ENCODE results near the gene DGKG. TPM values are rescaled to one million over a fixed set of nuclear protein-coding genes. Genes with fewer than 3 reads are reported as not detected.
A peak's percentile ranks its signal among the peaks of the same experiment; 100 is the strongest.

The DGKG gene
- total and polyA plus RNA-seq, 2 of the 8 experiments (the other 6 are each of a cell fraction or from before 2014, with no cell fraction given) = 0.30 to 0.48 TPM

DNA sequence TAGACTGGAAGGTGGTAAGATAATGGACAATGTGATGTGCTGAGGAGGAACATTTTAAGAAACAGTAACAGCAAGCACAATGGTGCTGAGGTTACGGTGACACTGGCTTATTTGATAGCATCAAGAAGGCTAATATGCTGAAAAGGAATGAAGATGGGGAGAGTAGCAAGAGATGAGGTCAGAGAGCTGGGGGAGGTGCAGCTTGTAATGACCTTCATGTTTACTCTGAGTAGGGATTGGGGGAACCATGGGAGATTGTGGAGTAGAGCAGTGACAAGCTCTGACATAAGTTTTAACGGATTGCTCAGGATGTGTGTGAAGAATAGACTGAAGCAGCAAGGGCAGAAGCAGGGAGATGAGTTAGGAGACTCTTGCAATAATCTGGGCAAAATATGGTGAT lies 56.7 kb downstream of the DGKG start:
- no peaks in the 10 kb centered on the region for H3K23me2 ChIP-seq (ENCODE audit: low read depth, low read length)
- H4K91ac ChIP-seq (replicated peaks; ENCODE audit: insufficient read length, low read length) = no peak overlapping the region
- peaks cover 0 to 4% (median 0%) of the 10 kb centered on the region in 4 experiments; a peak in 1 of 7 replicates for H3K27me3 ChIP-seq (replicated peaks in 1 of 4; ENCODE audit: control insufficient read depth in 3 of 4, extremely low read depth in 1 of 4, insufficient read depth in 3 of 4, low read length in 3 of 4)
- no peak overlapping the region for H3K4me3 ChIP-seq (ENCODE audit: extremely low read depth in 1 of 4, insufficient read depth in 2 of 4, low read depth in 3 of 4, low read length in 4 of 4)
- no peak overlapping the region for H2AK5ac ChIP-seq (ENCODE audit: low read depth, low read length)
- H3K79me2 ChIP-seq (ENCODE audit: control insufficient read depth in 1 of 2, insufficient read depth in 2 of 2, low read length in 2 of 2) = no peaks in the 10 kb centered on the region
- DNase-seq (ENCODE audit: low read depth in 1 of 2, low spot score in 2 of 2) = no peak
- H3K27ac ChIP-seq (ENCODE audit: low read depth, low read length) = no peak overlapping the region
- no peak overlapping the region for H3K4me2 ChIP-seq (ENCODE audit: insufficient read depth in 1 of 2, low read depth in 2 of 2, low read length in 2 of 2)
- no peaks in the 10 kb centered on the region for H3K79me1 ChIP-seq (ENCODE audit: low read depth, low read length)
- no peaks in the 10 kb centered on the region for H3K36me3 ChIP-seq (ENCODE audit: control insufficient read depth in 2 of 4, insufficient read depth in 4 of 4, low read length in 3 of 4)
- no peak overlapping the region for H3K9ac ChIP-seq (replicated peaks in 1 of 4; ENCODE audit: extremely low read depth in 1 of 4, low read depth in 3 of 4, low read length in 3 of 4)
- no peak overlapping the region for H3K18ac ChIP-seq (ENCODE audit: extremely low read depth, low read length)
- no peak overlapping the region for H3K23ac ChIP-seq (ENCODE audit: insufficient read length)
- no peak overlapping the region for H3K56ac ChIP-seq (replicated peaks; ENCODE audit: insufficient read length, low read depth, low read length)
- no peak overlapping the region for H2BK120ac ChIP-seq (replicated peaks; ENCODE audit: low read depth, low read length)
- FAIRE-seq = no peak
- no peak overlapping the region for H3K4ac ChIP-seq (replicated peaks; ENCODE audit: insufficient read length, low read depth, low read length)
- H2BK15ac ChIP-seq (ENCODE audit: low read length) = no peak overlapping the region; the same call in 1 of the 2 replicates
- WGBS, 2 experiments (ENCODE audit: extremely low coverage in 1 of 2, insufficient coverage in 1 of 2, insufficient read length in 1 of 2, insufficient replicate concordance in 2 of 2, low coverage in 1 of 2, low lambda C conversion rate in 2 of 2, missing lambda C conversion rate in 1 of 2) = 77% methylated on average over 2 of the region's 2 CpGs; no CpG with 5 or more reads in 1 of the 2 experiments
- H3K9me3 ChIP-seq (ENCODE audit: insufficient read depth in 2 of 2, low read depth in 1 of 2, low read length in 1 of 2) = no peaks in the 10 kb centered on the region
- CTCF ChIA-PET (ENCODE audit: partially characterized antibody) = no interaction called here
- H3K4me1 ChIP-seq (replicated peaks in 1 of 4; ENCODE audit: control insufficient read depth in 3 of 4, insufficient read depth in 4 of 4, low read length in 3 of 4) = peaks cover 0 to 9% (median 7%) of the 10 kb centered on the region in 4 experiments; a peak in 4 of 7 replicates
- H4K5ac ChIP-seq (ENCODE audit: insufficient read length, low read depth, low read length) = no peak overlapping the region
- POLR2A ChIA-PET (ENCODE audit: partially characterized antibody) = no interaction called here
- H4K8ac ChIP-seq (ENCODE audit: extremely low read depth, insufficient read depth, low read length) = no peak overlapping the region
- TF ChIP-seq EP300 (IDR thresholded peaks at IDR 0.05; ENCODE audit: borderline replicate concordance in 1 of 2, low read depth in 2 of 2, low read length in 2 of 2) (no peak), RBBP5 (IDR thresholded peaks at IDR 0.05; ENCODE audit: borderline replicate concordance, low read depth, low read length) (no peak), CHD2 (IDR thresholded peaks at IDR 0.05; ENCODE audit: low read length) (no peak), MAFK (IDR thresholded peaks at IDR 0.05; ENCODE audit: low read depth, low read length) (no peak), TAF7 (optimal IDR thresholded peaks at IDR 0.05; ENCODE audit: borderline replicate concordance, low read depth, low read length) (no peak), SRF (IDR thresholded peaks at IDR 0.05; ENCODE audit: low read depth, low read length) (no peak), GTF2F1 (IDR thresholded peaks at IDR 0.05; ENCODE audit: borderline replicate concordance, low read depth, low read length) (no peak), ZNF274 (IDR thresholded peaks at IDR 0.05; ENCODE audit: borderline replicate concordance, extremely low read depth, low read length) (no peak)
- TF ChIP-seq, protein P1, sequence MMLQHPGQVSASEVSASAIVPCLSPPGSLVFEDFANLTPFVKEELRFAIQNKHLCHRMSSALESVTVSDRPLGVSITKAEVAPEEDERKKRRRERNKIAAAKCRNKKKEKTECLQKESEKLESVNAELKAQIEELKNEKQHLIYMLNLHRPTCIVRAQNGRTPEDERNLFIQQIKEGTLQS (IDR thresholded peaks at IDR 0.05; ENCODE audit: insufficient read depth, low read depth, low read length) = no peak
- no peak overlapping the region for H2BK20ac ChIP-seq (ENCODE audit: low read length)
- peak overlapping the region; percentile 19; the same call in 1 of the 2 replicates for H2BK12ac ChIP-seq (ENCODE audit: low read depth, low read length)
- no peak overlapping the region for H2BK5ac ChIP-seq (ENCODE audit: low read depth, low read length)
- H3K14ac ChIP-seq (ENCODE audit: insufficient read length) = no peak overlapping the region
- no peak overlapping the region for H2AFZ ChIP-seq (ENCODE audit: low read length)
- H4K20me1 ChIP-seq (replicated peaks in 1 of 2; ENCODE audit: control insufficient read depth in 1 of 2, insufficient read depth in 2 of 2, low read length in 2 of 2) = no peaks in the 10 kb centered on the region
